Naive B cell (primary cell): ENCODE data around the gene IVL. TPM values are rescaled to one million over a fixed set of nuclear protein-coding genes. Genes with fewer than 3 reads are reported as not detected.

Source experiments
- ATAC-seq, 2 donors: fragments of 150-1000 bp; cut with Tn5 transposase; 2 replicates each; pipeline ENCODE4 v1.10.0; 2021; ENCODE audit warnings: low read depth in 2 of 2, mild to moderate bottlenecking in 2 of 2, moderate library complexity in 2 of 2
- DNase-seq: peaks from one replicate; pipeline ENCODE4 v3.0.0; 2022
- H3K27ac Mint-ChIP-seq, 6 donors: one replicate each; pipeline ENCODE4 v1.8.0; 2020 to 2022; ENCODE audit warnings: mild to moderate bottlenecking in 6 of 6, mixed read lengths in 6 of 6, moderate library complexity in 5 of 6, inconsistent platforms in 2 of 6
- H3K27me3 Mint-ChIP-seq, 3 donors: one replicate each; pipeline ENCODE4 v1.8.0; 2021 to 2022; ENCODE audit warnings: mixed read lengths in 3 of 3, mild to moderate bottlenecking in 1 of 3
- H3K36me3 Mint-ChIP-seq, 2 donors: one replicate each; pipeline ENCODE4 v1.8.0; 2020 to 2022; ENCODE audit warnings: mixed read lengths in 2 of 2, inconsistent platforms in 1 of 2, mild to moderate bottlenecking in 1 of 2
- H3K4me1 Mint-ChIP-seq, 3 donors: one replicate each; pipeline ENCODE4 v1.8.0; 2020 to 2022; ENCODE audit warnings: mixed read lengths in 3 of 3, inconsistent platforms in 1 of 3, mild to moderate bottlenecking in 1 of 3, moderate library complexity in 1 of 3
- H3K4me3 Mint-ChIP-seq, 8 donors: one replicate each; pipeline ENCODE4 v1.8.0; 2020 to 2022; ENCODE audit warnings: mild to moderate bottlenecking in 8 of 8, mixed read lengths in 8 of 8, moderate library complexity in 8 of 8, inconsistent platforms in 2 of 8
- H3K9me3 Mint-ChIP-seq, 7 donors: one replicate each; pipeline ENCODE4 v1.8.0; 2020 to 2022; ENCODE audit warnings: mixed read lengths in 7 of 7, mild to moderate bottlenecking in 5 of 7, inconsistent platforms in 2 of 7, moderate library complexity in 1 of 7
- polyA plus RNA-seq, 6 donors: library from polyadenylated mRNA; unstranded; fragments of 300-500 nt; fragmentation: Illumina TruSeq; gene quantifications; one replicate each; pipeline ENCODE4 v1.2.3, GENCODE V29; 2021; ENCODE audit warnings: low read depth in 6 of 6

The IVL gene
- polyA plus RNA-seq, 6 donors from 2014 or later = not detected

DNA sequence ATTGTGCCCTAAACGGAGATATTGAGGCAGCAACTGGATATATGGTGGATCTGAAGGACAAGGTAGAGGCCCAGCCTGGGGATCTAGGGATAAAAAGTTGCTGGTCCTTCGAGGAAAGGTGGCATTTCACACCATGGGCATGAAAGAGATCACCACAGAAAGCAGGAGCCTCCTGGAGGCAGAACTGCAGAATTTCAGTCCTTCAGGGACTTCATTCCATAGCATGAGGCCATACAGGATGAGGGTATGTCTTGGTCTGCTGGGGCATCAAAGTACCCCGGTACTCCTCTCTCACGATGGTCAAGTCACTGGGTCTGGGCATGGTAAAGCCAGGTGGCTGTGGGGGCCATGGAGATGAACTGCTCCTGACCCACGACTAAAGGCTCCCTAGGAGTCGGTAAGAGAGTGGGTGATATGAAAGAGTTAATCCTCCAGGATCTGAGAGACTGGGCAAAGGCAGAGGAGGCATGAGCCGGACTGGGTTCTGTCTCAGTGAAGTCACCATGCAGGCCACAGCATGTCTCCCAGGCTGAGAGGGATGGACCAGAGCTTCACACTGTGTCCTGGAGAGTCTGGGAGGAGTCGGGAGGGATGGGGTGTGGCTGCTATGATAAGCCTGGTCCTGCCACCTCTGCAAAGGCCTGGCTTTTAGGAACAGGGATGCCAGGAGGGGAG lies 32.8 kb downstream of the IVL start:
- no peak for ATAC-seq
- DNase-seq = no peak
- Mint-ChIP-seq H3K4me3 (no peak overlapping the region), H3K4me1 (no peaks in the 10 kb centered on the region), H3K36me3 (peaks cover 0 to 8% of the 10 kb centered on the region in 2 donors), H3K27me3 (peaks cover 0 to 13% (median 8%) of the 10 kb centered on the region in 3 donors), H3K9me3 (peaks cover 0 to 6% (median 2%) of the 10 kb centered on the region in 7 donors), H3K27ac (peak overlapping the region in 1 of 6 donors; percentile 49)

GRCh38 chr1:152942161-152942560 lies 33.8 kb downstream of the IVL start:
- DNase-seq (no peak), ATAC-seq (no peak)
- H3K9me3 Mint-ChIP-seq = peaks cover 0 to 6% (median 0%) of the 10 kb centered on the region in 7 donors
- H3K4me1 Mint-ChIP-seq = no peaks in the 10 kb centered on the region
- H3K27me3 Mint-ChIP-seq = peaks cover under 1 to 21% (median 8%) of the 10 kb centered on the region in 3 donors
- peak overlapping the region in 1 of 8 donors; percentile 57 for H3K4me3 Mint-ChIP-seq
- H3K36me3 Mint-ChIP-seq = peaks cover 0 to 8% of the 10 kb centered on the region in 2 donors
- no peak overlapping the region for H3K27ac Mint-ChIP-seq

GRCh38 chr1:152946248-152946647 lies 37.9 kb downstream of the IVL start:
- no peak overlapping the region for H3K4me3 Mint-ChIP-seq
- H3K27ac Mint-ChIP-seq = no peak overlapping the region
- H3K27me3 Mint-ChIP-seq = peaks cover 11 to 26% (median 13%) of the 10 kb centered on the region in 3 donors
- H3K9me3 Mint-ChIP-seq = no peaks in the 10 kb centered on the region
- H3K4me1 Mint-ChIP-seq = no peaks in the 10 kb centered on the region
- DNase-seq (no peak), ATAC-seq (no peak)
- H3K36me3 Mint-ChIP-seq = no peaks in the 10 kb centered on the region

GRCh38 chr1:152946651-152947256 lies 38.4 kb downstream of the IVL start, which contains the start of gene SPRR5:
SPRR5 (plus strand) TSS chr1:152947206; CDS start chr1:152948555, 1,349 bp downstream.
- no peaks in the 10 kb centered on the region for H3K36me3 Mint-ChIP-seq
- H3K4me1 Mint-ChIP-seq = no peaks in the 10 kb centered on the region
- H3K9me3 Mint-ChIP-seq = no peaks in the 10 kb centered on the region
- DNase-seq (no peak), ATAC-seq (no peak)
- H3K27me3 Mint-ChIP-seq = peaks cover 11 to 26% (median 13%) of the 10 kb centered on the region in 3 donors
- no peak within 1 kb of the TSS for H3K27ac Mint-ChIP-seq
- no peak within 1 kb of the TSS for H3K4me3 Mint-ChIP-seq

DNA sequence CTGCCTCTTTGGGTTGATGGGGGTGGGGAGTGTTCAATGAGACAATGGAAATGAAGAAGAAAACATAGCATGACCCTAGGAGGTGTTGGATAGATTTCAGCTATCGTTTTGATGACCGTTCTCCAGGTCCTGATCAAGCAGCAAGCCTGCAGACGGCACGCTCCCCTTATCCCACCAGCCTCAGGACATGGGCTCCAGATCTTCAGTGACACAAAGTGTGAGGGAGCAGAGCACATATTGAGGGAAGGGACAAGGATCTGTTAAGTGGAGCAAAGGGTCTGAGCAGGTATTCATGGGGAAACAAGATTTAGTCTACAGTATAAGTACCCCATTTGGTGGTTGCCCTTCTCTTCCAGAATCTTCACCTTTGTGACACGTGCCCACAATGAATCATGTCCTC lies 43.4 kb downstream of the IVL start:
- Mint-ChIP-seq H3K9me3 (peaks cover 0 to 3% (median 0%) of the 10 kb centered on the region in 7 donors), H3K36me3 (no peaks in the 10 kb centered on the region), H3K4me3 (no peak overlapping the region), H3K27me3 (peaks cover 16 to 32% (median 23%) of the 10 kb centered on the region in 3 donors), H3K27ac (no peak overlapping the region), H3K4me1 (no peaks in the 10 kb centered on the region)
- ATAC-seq (no peak), DNase-seq (no peak)

GRCh38 chr1:152953761-152954160 lies 45.4 kb downstream of the IVL start:
- H3K4me3 Mint-ChIP-seq = no peak overlapping the region
- H3K4me1 Mint-ChIP-seq = no peaks in the 10 kb centered on the region
- H3K27me3 Mint-ChIP-seq = peaks cover 15 to 32% (median 23%) of the 10 kb centered on the region in 3 donors
- ATAC-seq = no peak
- H3K36me3 Mint-ChIP-seq = no peaks in the 10 kb centered on the region
- H3K27ac Mint-ChIP-seq = no peak overlapping the region
- H3K9me3 Mint-ChIP-seq = peaks cover 0 to 4% (median 0%) of the 10 kb centered on the region in 7 donors
- DNase-seq = no peak

- no peak for DNase-seq
- no peak overlapping the region for H3K27ac Mint-ChIP-seq
- H3K27me3 Mint-ChIP-seq = peaks cover 15 to 32% (median 23%) of the 10 kb centered on the region in 3 donors
- H3K4me3 Mint-ChIP-seq = no peak overlapping the region
- H3K4me1 Mint-ChIP-seq = no peaks in the 10 kb centered on the region
- H3K9me3 Mint-ChIP-seq = peaks cover 0 to 4% (median 0%) of the 10 kb centered on the region in 7 donors
- no peaks in the 10 kb centered on the region for H3K36me3 Mint-ChIP-seq
- ATAC-seq = no peak
Observed at GRCh38 chr1:152954436-152954835, 46.1 kb downstream of the IVL start.

- H3K36me3 Mint-ChIP-seq = no peaks in the 10 kb centered on the region
- H3K4me1 Mint-ChIP-seq = peaks cover 10 to 13% (median 11%) of the 10 kb centered on the region in 3 donors
- ATAC-seq (no peak), DNase-seq (no peak)
- H3K27ac Mint-ChIP-seq = no peak overlapping the region
- H3K4me3 Mint-ChIP-seq = no peak overlapping the region
- peaks cover 0 to 4% (median 0%) of the 10 kb centered on the region in 7 donors for H3K9me3 Mint-ChIP-seq
- peaks cover 16 to 40% (median 21%) of the 10 kb centered on the region in 3 donors for H3K27me3 Mint-ChIP-seq
Observed at GRCh38 chr1:152957561-152957960, 49.2 kb downstream of the IVL start.

DNA sequence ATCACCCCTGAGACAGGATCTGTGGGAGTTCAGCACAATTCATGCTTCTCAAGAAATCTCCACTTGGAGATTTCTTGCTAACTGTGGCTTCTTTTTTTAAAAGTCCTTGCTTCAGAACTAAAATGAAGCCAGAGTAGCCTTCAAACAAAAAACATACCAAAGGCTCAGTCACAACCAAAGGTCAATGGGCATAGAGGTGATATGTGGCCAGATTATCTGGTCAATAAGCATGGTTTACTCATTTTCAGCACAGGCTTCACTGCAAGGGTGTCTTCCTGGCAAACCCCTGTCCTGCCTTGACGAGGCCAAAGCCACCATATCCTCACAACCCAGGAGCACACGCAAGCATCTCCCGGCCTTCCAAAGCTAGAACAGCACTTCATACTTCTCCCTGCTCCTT lies 50.9 kb downstream of the IVL start:
- no peak for ATAC-seq
- Mint-ChIP-seq H3K27ac (no peak overlapping the region), H3K36me3 (no peaks in the 10 kb centered on the region), H3K9me3 (peaks cover 0 to 4% (median 0%) of the 10 kb centered on the region in 7 donors), H3K27me3 (peaks cover 19 to 34% (median 24%) of the 10 kb centered on the region in 3 donors), H3K4me3 (no peak overlapping the region), H3K4me1 (peaks cover 10 to 13% (median 11%) of the 10 kb centered on the region in 3 donors)
- DNase-seq = no peak

DNA sequence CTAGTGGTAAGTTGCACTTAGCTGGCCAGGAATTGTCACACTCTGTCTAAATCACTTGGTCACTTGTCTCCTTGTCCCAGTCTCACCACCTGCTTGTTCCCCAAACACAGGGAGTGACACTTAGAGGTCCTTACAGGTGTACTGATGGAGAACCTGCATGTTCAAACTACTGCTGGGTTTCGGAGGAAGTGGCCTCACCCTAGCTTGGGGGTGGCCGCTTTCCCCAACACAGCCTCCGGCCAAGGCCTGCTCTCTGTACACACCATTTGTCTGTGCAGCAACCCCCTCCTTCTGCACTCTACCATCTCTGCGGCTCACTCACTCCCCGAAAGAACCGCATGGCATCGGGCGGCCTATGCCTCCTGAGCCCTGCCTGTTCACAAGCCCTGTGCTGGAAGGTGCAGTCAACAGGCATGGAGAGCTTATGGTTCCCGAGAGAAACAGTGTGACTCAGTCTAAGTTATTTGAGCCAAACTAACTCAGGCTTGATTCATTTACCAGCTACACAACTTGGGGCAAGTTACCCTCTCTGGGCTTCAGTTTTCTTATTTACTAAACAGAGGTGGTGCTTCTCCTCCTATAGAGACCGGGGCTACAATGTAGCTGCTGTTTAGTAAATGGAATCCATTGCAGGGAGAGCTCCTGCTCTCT lies 51.6 kb downstream of the IVL start:
- DNase-seq = no peak
- Mint-ChIP-seq H3K4me1 (peaks cover 10 to 13% (median 11%) of the 10 kb centered on the region in 3 donors), H3K36me3 (no peaks in the 10 kb centered on the region), H3K27me3 (peaks cover 19 to 32% (median 30%) of the 10 kb centered on the region in 3 donors), H3K9me3 (peaks cover 0 to 7% (median 0%) of the 10 kb centered on the region in 7 donors), H3K27ac (no peak overlapping the region), H3K4me3 (no peak overlapping the region)
- ATAC-seq = no peak

DNA sequence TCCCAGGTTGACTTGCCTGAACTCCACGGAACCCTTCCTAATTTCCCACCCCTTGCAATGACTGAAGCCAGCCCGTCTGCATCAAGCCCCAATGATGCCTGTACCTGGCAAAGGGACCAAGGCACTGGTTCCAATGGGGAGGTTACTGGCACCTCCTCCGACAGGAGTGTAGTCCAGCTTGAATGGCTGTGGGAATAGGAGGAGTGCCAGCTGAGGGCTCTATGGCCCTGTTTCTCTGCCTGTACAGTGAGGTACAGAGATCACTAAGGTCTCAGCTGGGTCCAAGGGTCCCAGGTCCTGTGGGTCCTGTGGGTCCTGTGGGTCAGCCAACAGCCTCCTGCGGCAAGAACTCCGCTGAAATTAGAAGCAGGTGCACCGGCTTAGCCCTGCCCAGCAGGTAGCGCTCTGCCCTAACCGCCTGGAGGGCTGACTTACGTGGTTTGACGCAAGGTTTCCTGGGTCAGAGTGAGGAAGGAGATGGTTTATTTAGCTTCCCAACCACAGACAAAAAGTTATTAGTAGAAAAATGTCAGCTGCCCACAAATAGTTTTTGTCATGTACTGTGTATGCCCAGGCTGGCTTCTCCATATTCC lies 52.2 kb downstream of the IVL start:
- Mint-ChIP-seq H3K27ac (no peak overlapping the region), H3K4me3 (peak overlapping the region in 1 of 8 donors; percentile 15), H3K27me3 (peaks cover 19 to 38% (median 36%) of the 10 kb centered on the region in 3 donors), H3K4me1 (peaks cover 10 to 13% (median 11%) of the 10 kb centered on the region in 3 donors), H3K9me3 (peaks cover 0 to 7% (median 0%) of the 10 kb centered on the region in 7 donors), H3K36me3 (no peaks in the 10 kb centered on the region)
- DNase-seq = no peak
- ATAC-seq = no peak
